HL-60 (cell line): ENCODE measurements around the gene ZDHHC21.
A peak's percentile ranks its signal among the peaks of the same experiment; 100 is the strongest.

ENCODE experiments used
- DNase-seq, 2 experiments: peaks; one replicate each; pipeline ENCODE4 v3.0.0-alpha.2; 2010 to 2020; ENCODE audit warnings: low read depth in 1 of 2, low spot score in 1 of 2
- H3K27ac ChIP-seq: fragments of 250-450 bp; sonication (Bioruptor Pico); replicated peaks from 2 replicates; pipeline ENCODE4 v1.5.1; 2020; ENCODE audit warnings: mild to moderate bottlenecking, moderate library complexity
- H3K27me3 ChIP-seq: fragments of 250-450 bp; sonication (Bioruptor Pico); 2 replicates; pipeline ENCODE4 v1.5.1; 2021; ENCODE audit warnings: mild to moderate bottlenecking, moderate library complexity; ENCODE audit not compliant: insufficient read depth, poor library complexity, severe bottlenecking
- H3K4me3 ChIP-seq: replicated peaks from 2 replicates; pipeline ENCODE4 v1.5.1; 2011; ENCODE audit warnings: mild to moderate bottlenecking, control low read depth, low read length; ENCODE audit not compliant: insufficient read depth
- GABPA ChIP-seq: IDR thresholded peaks from 2 replicates; pipeline ENCODE4 v1.6.1; 2012; ENCODE audit warnings: low read depth
- POLR2AphosphoS5 ChIP-seq: IDR thresholded peaks from 2 replicates; pipeline ENCODE4 v1.6.1; 2012; ENCODE audit warnings: low read depth
- SPI1 ChIP-seq: IDR thresholded peaks from 2 replicates; pipeline ENCODE4 v1.6.1; 2012; ENCODE audit warnings: low read depth, mild to moderate bottlenecking, borderline replicate concordance
- TF ChIP-seq, protein P1 (sequence below): IDR thresholded peaks from one replicate; pipeline ENCODE4 v1.5.1; 2011; ENCODE audit warnings: low read length, control low read depth, inconsistent platforms; ENCODE audit not compliant: insufficient read depth
- TF ChIP-seq, protein P2 (sequence below): IDR thresholded peaks from 2 replicates; pipeline ENCODE4 v1.6.1; 2012; ENCODE audit warnings: low read depth; ENCODE audit not compliant: insufficient replicate concordance

Gene ZDHHC21

DNA sequence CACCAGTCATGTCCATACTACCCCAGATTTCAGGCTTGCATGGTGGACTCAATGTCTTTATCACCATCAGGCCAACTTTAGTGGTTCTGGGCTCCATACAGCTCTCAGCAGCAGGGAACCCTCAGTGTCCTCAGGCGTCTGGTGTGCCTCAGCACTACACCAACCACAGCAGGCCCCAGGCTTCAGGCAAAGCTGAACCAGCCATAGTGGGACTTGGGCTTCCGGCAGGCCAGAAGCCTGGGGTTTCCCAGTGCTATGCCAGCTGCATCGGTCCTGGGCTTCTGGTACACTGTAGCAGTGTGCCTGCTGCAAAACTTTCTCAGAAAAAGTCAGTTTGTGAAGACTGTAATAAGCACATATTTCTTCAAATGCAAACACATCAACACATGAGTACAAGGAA lies 11.0 kb upstream of the ZDHHC21 start:
- no peaks in the 10 kb centered on the region for H3K27me3 ChIP-seq
- no peak overlapping the region for H3K4me3 ChIP-seq
- TF ChIP-seq, protein P1, sequence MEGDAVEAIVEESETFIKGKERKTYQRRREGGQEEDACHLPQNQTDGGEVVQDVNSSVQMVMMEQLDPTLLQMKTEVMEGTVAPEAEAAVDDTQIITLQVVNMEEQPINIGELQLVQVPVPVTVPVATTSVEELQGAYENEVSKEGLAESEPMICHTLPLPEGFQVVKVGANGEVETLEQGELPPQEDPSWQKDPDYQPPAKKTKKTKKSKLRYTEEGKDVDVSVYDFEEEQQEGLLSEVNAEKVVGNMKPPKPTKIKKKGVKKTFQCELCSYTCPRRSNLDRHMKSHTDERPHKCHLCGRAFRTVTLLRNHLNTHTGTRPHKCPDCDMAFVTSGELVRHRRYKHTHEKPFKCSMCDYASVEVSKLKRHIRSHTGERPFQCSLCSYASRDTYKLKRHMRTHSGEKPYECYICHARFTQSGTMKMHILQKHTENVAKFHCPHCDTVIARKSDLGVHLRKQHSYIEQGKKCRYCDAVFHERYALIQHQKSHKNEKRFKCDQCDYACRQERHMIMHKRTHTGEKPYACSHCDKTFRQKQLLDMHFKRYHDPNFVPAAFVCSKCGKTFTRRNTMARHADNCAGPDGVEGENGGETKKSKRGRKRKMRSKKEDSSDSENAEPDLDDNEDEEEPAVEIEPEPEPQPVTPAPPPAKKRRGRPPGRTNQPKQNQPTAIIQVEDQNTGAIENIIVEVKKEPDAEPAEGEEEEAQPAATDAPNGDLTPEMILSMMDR = no peak
- TF ChIP-seq GABPA (no peak), POLR2AphosphoS5 (no peak), SPI1 (no peak)
- TF ChIP-seq, protein P2, sequence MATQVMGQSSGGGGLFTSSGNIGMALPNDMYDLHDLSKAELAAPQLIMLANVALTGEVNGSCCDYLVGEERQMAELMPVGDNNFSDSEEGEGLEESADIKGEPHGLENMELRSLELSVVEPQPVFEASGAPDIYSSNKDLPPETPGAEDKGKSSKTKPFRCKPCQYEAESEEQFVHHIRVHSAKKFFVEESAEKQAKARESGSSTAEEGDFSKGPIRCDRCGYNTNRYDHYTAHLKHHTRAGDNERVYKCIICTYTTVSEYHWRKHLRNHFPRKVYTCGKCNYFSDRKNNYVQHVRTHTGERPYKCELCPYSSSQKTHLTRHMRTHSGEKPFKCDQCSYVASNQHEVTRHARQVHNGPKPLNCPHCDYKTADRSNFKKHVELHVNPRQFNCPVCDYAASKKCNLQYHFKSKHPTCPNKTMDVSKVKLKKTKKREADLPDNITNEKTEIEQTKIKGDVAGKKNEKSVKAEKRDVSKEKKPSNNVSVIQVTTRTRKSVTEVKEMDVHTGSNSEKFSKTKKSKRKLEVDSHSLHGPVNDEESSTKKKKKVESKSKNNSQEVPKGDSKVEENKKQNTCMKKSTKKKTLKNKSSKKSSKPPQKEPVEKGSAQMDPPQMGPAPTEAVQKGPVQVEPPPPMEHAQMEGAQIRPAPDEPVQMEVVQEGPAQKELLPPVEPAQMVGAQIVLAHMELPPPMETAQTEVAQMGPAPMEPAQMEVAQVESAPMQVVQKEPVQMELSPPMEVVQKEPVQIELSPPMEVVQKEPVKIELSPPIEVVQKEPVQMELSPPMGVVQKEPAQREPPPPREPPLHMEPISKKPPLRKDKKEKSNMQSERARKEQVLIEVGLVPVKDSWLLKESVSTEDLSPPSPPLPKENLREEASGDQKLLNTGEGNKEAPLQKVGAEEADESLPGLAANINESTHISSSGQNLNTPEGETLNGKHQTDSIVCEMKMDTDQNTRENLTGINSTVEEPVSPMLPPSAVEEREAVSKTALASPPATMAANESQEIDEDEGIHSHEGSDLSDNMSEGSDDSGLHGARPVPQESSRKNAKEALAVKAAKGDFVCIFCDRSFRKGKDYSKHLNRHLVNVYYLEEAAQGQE = no peak
- no peak overlapping the region for H3K27ac ChIP-seq
- DNase-seq = no peak

DNA sequence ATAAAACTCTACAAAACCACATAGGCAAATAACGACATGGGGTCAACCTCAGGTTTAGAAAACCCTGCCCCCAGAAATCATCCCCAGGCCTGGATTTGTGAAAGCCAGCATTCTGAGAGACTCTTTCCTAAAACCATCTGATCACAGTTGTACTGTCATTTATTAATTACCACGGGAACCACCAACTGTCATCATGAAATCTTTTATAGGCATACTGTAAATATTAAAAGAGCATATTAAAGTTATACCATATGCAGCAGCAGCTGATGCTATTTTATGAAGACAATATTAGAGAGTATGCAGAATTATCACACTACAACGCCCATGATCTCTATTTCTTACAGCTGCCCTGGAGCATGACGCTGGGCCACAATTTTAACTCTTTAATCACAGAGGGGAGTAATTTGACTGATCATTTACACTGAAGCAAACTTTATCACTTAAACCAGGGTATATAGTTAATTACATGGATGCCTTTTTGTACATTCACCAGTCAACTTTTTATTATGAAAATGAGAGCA lies 9.0 kb upstream of the ZDHHC21 start:
- DNase-seq = no peak
- no peak for TF ChIP-seq SPI1
- TF ChIP-seq POLR2AphosphoS5 = no peak
- TF ChIP-seq GABPA = no peak
- TF ChIP-seq, protein P2 = no peak
- TF ChIP-seq, protein P1 = no peak
- Histone ChIP-seq H3K27ac (no peak overlapping the region), H3K27me3 (no peaks in the 10 kb centered on the region), H3K4me3 (no peak overlapping the region)

GRCh38 chr9:14692470-14693250 lies 572 bp downstream of the ZDHHC21 start:
- no peak overlapping the region for H3K27ac ChIP-seq
- H3K27me3 ChIP-seq = no peaks in the 10 kb centered on the region
- TF ChIP-seq, protein P1 = no peak
- TF ChIP-seq SPI1 (no peak), POLR2AphosphoS5 (no peak), GABPA (no peak)
- TF ChIP-seq, protein P2 = no peak
- no peak for DNase-seq
- peak overlapping the region; percentile 73 for H3K4me3 ChIP-seq
